GM10248 (cell line): ENCODE measurements around the gene ANKRD33.

Experiments used
- CTCF ChIA-PET: fragments of 300-600 bp; sonication (Branson Sonifier 250); formaldehyde crosslinking; extraction: SDS; loops from one replicate; lab custom pipeline; 2021; ENCODE audit warnings: antibody characterized with exemption; lab: Yijun Ruan, JAX
- POLR2A ChIA-PET: fragments of 350-650 bp; sonication (Branson Sonifier 250); formaldehyde crosslinking; extraction: SDS; loops from one replicate; lab custom pipeline; 2020; ENCODE audit warnings: antibody characterized with exemption; lab: Yijun Ruan, JAX
- DNase-seq: peaks from one replicate; pipeline ENCODE4 v3.0.0; 2012; ENCODE audit errors: extremely low spot score
- CTCF ChIP-seq: IDR thresholded peaks from 2 replicates; pipeline ENCODE4 v1.5.1; 2012; ENCODE audit warnings: mild to moderate bottlenecking, low read depth; ENCODE audit errors: extremely low read depth, missing control alignments, control extremely low read depth

Gene ANKRD33

GRCh38 chr12:51848841-51849735 lies 38.8 kb upstream of the ANKRD33 start:
- no peak for TF ChIP-seq CTCF
- CTCF ChIA-PET, result no interaction called here
- no peak for DNase-seq
- POLR2A ChIA-PET, result no interaction called here

- TF ChIP-seq CTCF, result no peak
- CTCF ChIA-PET, result no interaction called here
- DNase-seq, result no peak
- POLR2A ChIA-PET, result no interaction called here
Measured at GRCh38 chr12:51850081-51850964, 37.6 kb upstream of the ANKRD33 start.

GRCh38 chr12:51850965-51851299 lies 37.0 kb upstream of the ANKRD33 start:
- ChIA-PET CTCF (no interaction called here), POLR2A (no interaction called here)
- no peak for TF ChIP-seq CTCF
- DNase-seq, result no peak

- CTCF ChIA-PET, result interaction anchor here (1.0 kb wide), 1 partner anchor 24 kb away, joined by 3 read pairs; no protein-coding TSS in a partner anchor
- no peak for TF ChIP-seq CTCF
- POLR2A ChIA-PET, result no interaction called here
- DNase-seq, result no peak
Measured at GRCh38 chr12:51851413-51852124, 36.3 kb upstream of the ANKRD33 start.

- ChIA-PET CTCF (interaction anchor here (1.0 kb wide), 1 partner anchor 23 kb away, joined by 3 read pairs; no protein-coding TSS in a partner anchor), POLR2A (no interaction called here)
- no peak for TF ChIP-seq CTCF
- DNase-seq, result no peak
Measured at GRCh38 chr12:51852404-51853137, 35.3 kb upstream of the ANKRD33 start.
